ENCODE data around the gene RIPOR1. TPM values are rescaled to one million over a fixed set of nuclear protein-coding genes. Genes with fewer than 3 reads are reported as not detected.

Gene RIPOR1
- 10 to 100 TPM; 21.9 to 30.4 TPM for total RNA-seq

GRCh38 chr16:67528222-67528869 is at the start of gene RIPOR1:
Gene RIPOR1, plus strand, starts transcription at chr16:67528829. Its CDS starts 9,618 bp downstream, at chr16:67538447.

GRCh38 chr16:67480833-67481560 is 47.6 kb upstream of the RIPOR1 start, which contains the start of gene ATP6V0D1:
Gene ATP6V0D1, minus strand, starts transcription at chr16:67481157. Its CDS starts 71 bp downstream, at chr16:67481086.

GRCh38 chr16:67483150-67483549 is 45.5 kb upstream of the RIPOR1 start, which contains the start of gene AGRP:
Gene AGRP, minus strand, starts transcription at chr16:67483547. Its CDS starts 149 bp downstream, at chr16:67483398.

GRCh38 chr16:67562526-67562917 is 33.9 kb downstream of the RIPOR1 start, which contains the start of gene CTCF:
Gene CTCF, plus strand, starts transcription at chr16:67562526. Its CDS starts 48,307 bp downstream, at chr16:67610833.

Other genes starting within 250 kb of the RIPOR1 start
- gene PLEKHG4, start 249.3 kb upstream of the RIPOR1 start, total RNA-seq: 10 to 100 TPM; 20.2 to 20.6 TPM
- gene KCTD19, start 202.1 kb upstream of the RIPOR1 start, total RNA-seq: under 1 TPM in 1 of 2 experiments, not detected in 1; 0.43 TPM
- not detected for gene LRRC36, start 202.0 kb upstream of the RIPOR1 start, total RNA-seq
- not detected for gene TPPP3, start 135.3 kb upstream of the RIPOR1 start, total RNA-seq
- not detected for gene ZDHHC1, start 112.4 kb upstream of the RIPOR1 start, total RNA-seq
- not detected for gene HSD11B2, start 97.7 kb upstream of the RIPOR1 start, total RNA-seq
- 10 to 100 TPM; 52.9 to 56.5 TPM for gene ATP6V0D1, start 47.7 kb upstream of the RIPOR1 start, total RNA-seq
- gene AGRP, start 45.3 kb upstream of the RIPOR1 start, total RNA-seq: not detected
- 10 to 100 TPM; 73.3 to 74.7 TPM for gene CTCF, start 33.7 kb downstream of the RIPOR1 start, total RNA-seq
- gene CARMIL2, start 116.3 kb downstream of the RIPOR1 start, total RNA-seq: 100 to 1,000 TPM; 179 to 189 TPM
- 10 to 100 TPM; 34.5 TPM for gene ACD, start 131.4 kb downstream of the RIPOR1 start, total RNA-seq
- 10 to 100 TPM; 12.0 to 12.8 TPM for gene PARD6A, start 132.1 kb downstream of the RIPOR1 start, total RNA-seq
- gene ENKD1, start 137.9 kb downstream of the RIPOR1 start, total RNA-seq: 1 to 10 TPM; 6.8 to 8.4 TPM
- 1 to 10 TPM; 4.8 to 6.1 TPM for gene C16orf86, start 138.0 kb downstream of the RIPOR1 start, total RNA-seq
- 10 to 100 TPM; 14.3 to 14.8 TPM for gene GFOD2, start 190.5 kb downstream of the RIPOR1 start, total RNA-seq

Measured in activated naive CD4-positive, alpha-beta T cell treated with anti-CD3 and anti-CD28 coated beads, Interleukin-2, amount 10 ng/mL, durations not matched to agents 5 hours and 36 hours (primary cell).